SK-N-MC (cell line): ENCODE data around the gene CDH15.

Experiments used
- EZH2 ChIP-seq: fragments of 200-600 bp; sonication (generic); IDR thresholded peaks from one replicate; pipeline ENCODE4 v1.6.1; 2017; ENCODE audit warnings: antibody characterized with exemption
- POLR2AphosphoS5 ChIP-seq: IDR thresholded peaks from 2 replicates; pipeline ENCODE4 v1.6.1; 2012; ENCODE audit warnings: mild to moderate bottlenecking, low read depth, low read length, borderline replicate concordance

GRCh38 chr16:89176147-89176690, 4.7 kb downstream of the CDH15 start:
- TF ChIP-seq POLR2AphosphoS5: no peak
- no peak for TF ChIP-seq EZH2
